NB4 (cell line): ENCODE data around the gene CLEC4G.

Source experiments
- POLR2A ChIP-seq: IDR thresholded peaks from 2 replicates; pipeline ENCODE4 v1.6.1; 2011; ENCODE audit warnings: mild to moderate bottlenecking; ENCODE audit not compliant: insufficient read length; ENCODE audit errors: extremely low read depth
- TF ChIP-seq, protein P1 (sequence below): IDR thresholded peaks from one replicate; pipeline ENCODE4 v1.5.1; 2012; ENCODE audit warnings: low read depth, low read length

DNA sequence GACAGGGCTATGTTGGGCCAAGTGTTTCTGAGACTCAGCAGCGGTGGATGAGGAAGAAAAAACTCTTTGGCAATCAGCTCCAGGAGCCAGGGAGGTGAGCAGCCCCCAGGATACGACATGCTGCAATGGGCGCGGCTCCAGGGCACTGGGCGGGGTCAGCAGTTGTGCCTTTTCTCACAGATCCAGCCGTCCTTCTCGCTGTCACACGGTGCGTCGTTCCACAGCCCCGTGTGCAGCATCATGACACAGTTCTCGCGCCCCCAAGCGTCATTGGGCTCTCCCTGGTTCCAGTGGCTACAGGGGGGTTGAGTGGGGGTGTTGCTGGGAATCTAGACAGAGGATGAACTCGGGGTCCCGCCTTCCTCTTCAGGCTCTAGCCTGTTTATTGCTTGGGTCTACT lies 2.7 kb downstream of the CLEC4G start:
- TF ChIP-seq, protein P1, sequence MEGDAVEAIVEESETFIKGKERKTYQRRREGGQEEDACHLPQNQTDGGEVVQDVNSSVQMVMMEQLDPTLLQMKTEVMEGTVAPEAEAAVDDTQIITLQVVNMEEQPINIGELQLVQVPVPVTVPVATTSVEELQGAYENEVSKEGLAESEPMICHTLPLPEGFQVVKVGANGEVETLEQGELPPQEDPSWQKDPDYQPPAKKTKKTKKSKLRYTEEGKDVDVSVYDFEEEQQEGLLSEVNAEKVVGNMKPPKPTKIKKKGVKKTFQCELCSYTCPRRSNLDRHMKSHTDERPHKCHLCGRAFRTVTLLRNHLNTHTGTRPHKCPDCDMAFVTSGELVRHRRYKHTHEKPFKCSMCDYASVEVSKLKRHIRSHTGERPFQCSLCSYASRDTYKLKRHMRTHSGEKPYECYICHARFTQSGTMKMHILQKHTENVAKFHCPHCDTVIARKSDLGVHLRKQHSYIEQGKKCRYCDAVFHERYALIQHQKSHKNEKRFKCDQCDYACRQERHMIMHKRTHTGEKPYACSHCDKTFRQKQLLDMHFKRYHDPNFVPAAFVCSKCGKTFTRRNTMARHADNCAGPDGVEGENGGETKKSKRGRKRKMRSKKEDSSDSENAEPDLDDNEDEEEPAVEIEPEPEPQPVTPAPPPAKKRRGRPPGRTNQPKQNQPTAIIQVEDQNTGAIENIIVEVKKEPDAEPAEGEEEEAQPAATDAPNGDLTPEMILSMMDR = no peak
- TF ChIP-seq POLR2A = no peak
